ENCODE data around the gene LPP. TPM values are rescaled to one million over a fixed set of nuclear protein-coding genes. Genes with fewer than 3 reads are reported as not detected.

Gene LPP
- total RNA-seq, 1 experiment from 2014 or later, result 264 TPM

GRCh38 chr3:188822411-188822810, 668.5 kb downstream of the LPP start:
- BruUV-seq (replicated peaks), result no TSS peak
- no peak for TF ChIP-seq CTCF (IDR thresholded peaks at IDR 0.05; ENCODE audit: unreplicated experiment)
- Mint-ChIP-seq H3K27ac (ENCODE audit: unreplicated experiment) (no peak overlapping the region), H3K27me3 (ENCODE audit: unreplicated experiment) (no peaks in the 10 kb centered on the region), H3K36me3 (ENCODE audit: insufficient read depth, unreplicated experiment) (no peaks in the 10 kb centered on the region), H3K9me3 (ENCODE audit: low read depth, unreplicated experiment) (no peaks in the 10 kb centered on the region), H3K4me3 (ENCODE audit: low read depth, unreplicated experiment) (no peak overlapping the region), H3K4me1 (ENCODE audit: low read depth, unreplicated experiment) (peaks cover 21% of the 10 kb centered on the region)
- CTCF ChIA-PET, result no interaction called here
- intact Hi-C loops (cut with micrococcal nuclease; ENCODE audit: unreplicated experiment), result no loop called here
- DNase-seq, result no peak

- Mint-ChIP-seq H3K36me3 (ENCODE audit: insufficient read depth, unreplicated experiment) (no peaks in the 10 kb centered on the region), H3K9me3 (ENCODE audit: low read depth, unreplicated experiment) (no peaks in the 10 kb centered on the region), H3K4me3 (ENCODE audit: low read depth, unreplicated experiment) (no peak overlapping the region), H3K4me1 (ENCODE audit: low read depth, unreplicated experiment) (no peaks in the 10 kb centered on the region), H3K27me3 (ENCODE audit: unreplicated experiment) (no peaks in the 10 kb centered on the region), H3K27ac (ENCODE audit: unreplicated experiment) (no peak overlapping the region)
- CTCF ChIA-PET, result no interaction called here
- no peak for DNase-seq
- no peak for TF ChIP-seq CTCF (IDR thresholded peaks at IDR 0.05; ENCODE audit: unreplicated experiment)
- intact Hi-C loops (cut with micrococcal nuclease; ENCODE audit: unreplicated experiment), result no loop called here
- no TSS peak for BruUV-seq (replicated peaks)
Observed at GRCh38 chr3:188824566-188824965, 670.6 kb downstream of the LPP start.

GRCh38 chr3:188825901-188826300, 671.9 kb downstream of the LPP start:
- Mint-ChIP-seq H3K27ac (ENCODE audit: unreplicated experiment) (no peak overlapping the region), H3K27me3 (ENCODE audit: unreplicated experiment) (no peaks in the 10 kb centered on the region), H3K9me3 (ENCODE audit: low read depth, unreplicated experiment) (no peaks in the 10 kb centered on the region), H3K4me3 (ENCODE audit: low read depth, unreplicated experiment) (no peak overlapping the region), H3K4me1 (ENCODE audit: low read depth, unreplicated experiment) (no peaks in the 10 kb centered on the region), H3K36me3 (ENCODE audit: insufficient read depth, unreplicated experiment) (no peaks in the 10 kb centered on the region)
- no peak for TF ChIP-seq CTCF (IDR thresholded peaks at IDR 0.05; ENCODE audit: unreplicated experiment)
- no TSS peak for BruUV-seq (replicated peaks)
- CTCF ChIA-PET, result no interaction called here
- intact Hi-C loops (cut with micrococcal nuclease; ENCODE audit: unreplicated experiment), result no loop called here
- DNase-seq, result no peak

GRCh38 chr3:188826574-188826973, 672.6 kb downstream of the LPP start:
- no peak overlapping the region for H3K4me3 Mint-ChIP-seq (ENCODE audit: low read depth, unreplicated experiment)
- DNase-seq, result no peak
- H3K9me3 Mint-ChIP-seq (ENCODE audit: low read depth, unreplicated experiment), result no peaks in the 10 kb centered on the region
- no peak overlapping the region for H3K27ac Mint-ChIP-seq (ENCODE audit: unreplicated experiment)
- no peak for TF ChIP-seq CTCF (IDR thresholded peaks at IDR 0.05; ENCODE audit: unreplicated experiment)
- no peaks in the 10 kb centered on the region for H3K4me1 Mint-ChIP-seq (ENCODE audit: low read depth, unreplicated experiment)
- CTCF ChIA-PET, result no interaction called here
- no TSS peak for BruUV-seq (replicated peaks)
- no peaks in the 10 kb centered on the region for H3K27me3 Mint-ChIP-seq (ENCODE audit: unreplicated experiment)
- intact Hi-C loops (cut with micrococcal nuclease; ENCODE audit: unreplicated experiment), result no loop called here
- no peaks in the 10 kb centered on the region for H3K36me3 Mint-ChIP-seq (ENCODE audit: insufficient read depth, unreplicated experiment)

- no peaks in the 10 kb centered on the region for H3K27me3 Mint-ChIP-seq (ENCODE audit: unreplicated experiment)
- CTCF ChIA-PET, result no interaction called here
- H3K4me1 Mint-ChIP-seq (ENCODE audit: low read depth, unreplicated experiment), result no peaks in the 10 kb centered on the region
- TF ChIP-seq CTCF (IDR thresholded peaks at IDR 0.05; ENCODE audit: unreplicated experiment), result no peak
- H3K9me3 Mint-ChIP-seq (ENCODE audit: low read depth, unreplicated experiment), result no peaks in the 10 kb centered on the region
- H3K27ac Mint-ChIP-seq (ENCODE audit: unreplicated experiment), result no peak overlapping the region
- intact Hi-C loops (cut with micrococcal nuclease; ENCODE audit: unreplicated experiment), result no loop called here
- no peaks in the 10 kb centered on the region for H3K36me3 Mint-ChIP-seq (ENCODE audit: insufficient read depth, unreplicated experiment)
- no peak for DNase-seq
- no TSS peak for BruUV-seq (replicated peaks)
- H3K4me3 Mint-ChIP-seq (ENCODE audit: low read depth, unreplicated experiment), result no peak overlapping the region
Observed at GRCh38 chr3:188827103-188827502, 673.1 kb downstream of the LPP start.
